Gastroesophageal sphincter (tissue), 3 donors: ENCODE data around the gene ATP2C2.

Experiments
- CTCF ChIP-seq, 4 experiments: fragments of 200-600 bp in 2 of 4; fragments of 450-650 bp in 2 of 4; sonication (generic) in 1 of 4; IDR thresholded peaks; one replicate each; pipeline ENCODE4 v1.5.1; 2017 to 2019; ENCODE audit warnings: antibody characterized with exemption in 4 of 4, mild to moderate bottlenecking in 2 of 4, moderate library complexity in 2 of 4
- POLR2A ChIP-seq, 2 donors: fragments of 450-650 bp; IDR thresholded peaks; one replicate each; pipeline ENCODE4 v1.6.1; 2017; ENCODE audit warnings: antibody characterized with exemption in 2 of 2, mild to moderate bottlenecking in 2 of 2, moderate library complexity in 1 of 2
- POLR2AphosphoS5 ChIP-seq: sonication (generic); formaldehyde crosslinking; IDR thresholded peaks from one replicate; pipeline ENCODE4 v1.6.1; 2017; ENCODE audit warnings: antibody characterized with exemption

GRCh38 chr16:84357191-84357651, 11.1 kb upstream of the ATP2C2 start:
- TF ChIP-seq CTCF (IDR thresholded peaks at IDR 0.05), result no peak
- no peak for TF ChIP-seq POLR2A (IDR thresholded peaks at IDR 0.05)
- TF ChIP-seq POLR2AphosphoS5, result no peak
